ENCODE measurements around the gene XYLT1.
"Not testable (repeated sequence)": the region's sequence is repeated elsewhere in the genome, so short reads cannot be mapped to it uniquely, and the experiment has no call there.

The XYLT1 gene

GRCh38 chr16:17339764-17340541, 130.8 kb downstream of the XYLT1 start:
- DNase-seq (ENCODE audit: extremely low read depth, low read depth): no peak
- no peak overlapping the region for H3K4me3 ChIP-seq (replicated peaks; ENCODE audit: low read depth, low read length)
- no peak for TF ChIP-seq CTCF (IDR thresholded peaks at IDR 0.05; ENCODE audit: low read depth, low read length, missing control alignments)

DNA sequence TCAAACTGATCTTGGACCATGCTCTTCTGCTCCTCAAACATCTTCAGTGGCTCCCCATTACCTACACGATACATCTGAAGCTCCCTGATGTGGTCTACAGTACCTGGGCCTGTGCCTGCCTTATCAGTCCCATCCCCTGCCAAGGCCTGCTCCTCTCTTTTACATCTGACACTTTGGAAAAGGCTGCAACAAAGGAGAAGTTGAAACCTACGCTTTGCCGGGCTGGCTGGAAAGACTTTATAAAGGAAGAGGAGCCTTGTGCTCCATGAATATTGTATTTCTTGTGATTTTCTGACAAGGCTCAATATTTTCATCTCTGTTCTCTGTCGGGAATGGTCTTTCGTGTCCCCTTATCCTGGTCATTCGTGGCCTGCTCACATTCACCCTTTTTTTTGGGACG, 132.5 kb downstream of the XYLT1 start:
- DNase-seq (ENCODE audit: extremely low read depth, low read depth): no peak
- TF ChIP-seq CTCF (IDR thresholded peaks at IDR 0.05; ENCODE audit: low read depth, low read length, missing control alignments): no peak

DNA sequence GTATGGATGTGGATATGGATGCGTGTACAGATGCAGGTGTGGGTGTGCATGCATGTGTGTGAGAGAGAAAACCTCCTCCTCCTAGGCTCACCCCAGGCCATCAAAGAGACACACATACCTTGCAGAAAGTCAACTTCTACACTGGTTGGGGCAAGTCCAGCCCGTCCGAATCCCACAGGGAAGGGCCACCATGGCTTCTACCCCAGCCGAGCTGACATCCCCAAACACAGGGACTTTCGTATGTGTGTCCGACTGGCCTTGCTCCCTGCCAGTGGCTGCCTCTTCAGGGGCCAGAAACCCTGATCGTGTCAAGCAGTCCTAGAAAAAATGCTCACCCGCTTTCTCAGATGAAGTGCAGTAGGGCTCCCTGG, 134.2 kb downstream of the XYLT1 start:
- H3K4me3 ChIP-seq (replicated peaks; ENCODE audit: low read depth, low read length): no peak overlapping the region
- DNase-seq (ENCODE audit: extremely low read depth, low read depth): no peak
- no peak for TF ChIP-seq CTCF (IDR thresholded peaks at IDR 0.05; ENCODE audit: low read depth, low read length, missing control alignments)

More for the DNA sequence above, 132.5 kb downstream of the XYLT1 start:
- no peak overlapping the region for H3K4me3 ChIP-seq (replicated peaks; ENCODE audit: low read depth, low read length)

GRCh38 chr16:17335826-17336529, 134.8 kb downstream of the XYLT1 start:
- TF ChIP-seq CTCF (IDR thresholded peaks at IDR 0.05; ENCODE audit: low read depth, low read length, missing control alignments): no peak
- no peak for DNase-seq (ENCODE audit: extremely low read depth, low read depth)

DNA sequence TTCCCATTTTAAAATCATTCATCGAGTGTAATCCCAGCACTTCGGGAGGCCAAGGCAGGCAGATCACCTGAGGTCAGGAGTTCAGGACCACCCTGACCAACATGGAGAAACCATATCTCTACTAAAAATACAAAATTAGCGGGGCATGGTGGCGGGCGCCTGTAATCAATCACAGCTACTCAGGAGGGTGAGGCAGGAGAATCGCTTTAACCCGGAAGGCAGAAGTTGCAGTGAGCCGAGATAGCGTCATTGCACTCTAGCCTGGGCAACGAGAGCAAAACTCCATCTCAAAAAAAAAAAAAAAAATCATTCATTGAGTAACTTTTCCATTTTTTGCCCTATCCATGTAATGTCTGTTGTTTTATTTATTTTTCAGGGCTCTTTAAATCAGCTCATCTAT, 135.4 kb downstream of the XYLT1 start:
- H3K4me3 ChIP-seq (replicated peaks; ENCODE audit: low read depth, low read length); DNase-seq (ENCODE audit: extremely low read depth, low read depth): not testable (repeated sequence)

More at GRCh38 chr16:17335826-17336529, 134.8 kb downstream of the XYLT1 start:
- no peak overlapping the region for H3K4me3 ChIP-seq (replicated peaks; ENCODE audit: low read depth, low read length)

- no peak overlapping the region for H3K4me3 ChIP-seq (replicated peaks; ENCODE audit: low read depth, low read length)
- TF ChIP-seq CTCF (IDR thresholded peaks at IDR 0.05; ENCODE audit: low read depth, low read length, missing control alignments): no peak
- no peak for DNase-seq (ENCODE audit: extremely low read depth, low read depth)
These were observed 136.7 kb downstream of the XYLT1 start for GRCh38 chr16:17334096-17334495.

DNA sequence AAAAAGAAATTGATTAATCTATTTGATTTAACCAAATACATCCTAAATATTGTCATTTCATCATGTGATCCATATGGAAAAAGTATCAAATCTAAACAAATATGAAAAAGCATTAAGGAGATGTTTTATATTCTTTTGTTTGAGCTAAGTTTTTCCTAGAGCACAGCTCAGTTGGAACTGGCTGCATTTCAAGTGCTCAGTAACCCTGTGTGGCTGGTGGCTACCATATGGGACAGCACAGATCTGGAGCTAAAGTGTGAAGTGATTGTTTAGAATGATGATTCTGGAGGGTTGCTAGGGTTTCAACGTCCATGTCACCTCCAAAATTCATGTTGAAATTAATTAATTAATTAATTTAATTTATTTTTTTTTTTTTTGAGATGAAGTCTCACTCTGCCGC, 137.5 kb downstream of the XYLT1 start:
- TF ChIP-seq CTCF (IDR thresholded peaks at IDR 0.05; ENCODE audit: low read depth, low read length, missing control alignments): no peak
- DNase-seq (ENCODE audit: extremely low read depth, low read depth): no peak
- H3K4me3 ChIP-seq (replicated peaks; ENCODE audit: low read depth, low read length): no peak overlapping the region
